ENCODE data around the gene CYTH2.

GRCh38 chr19:48477067-48477685 lies 8.0 kb downstream of the CYTH2 start:
- TF ChIP-seq RAD21 (CRISPR knock-in tag; conservative IDR thresholded peaks at IDR 0.05 in 1 of 2, IDR thresholded peaks at IDR 0.05 in 1 of 2), result no peak
- no peak for TF ChIP-seq RBM34 (IDR thresholded peaks at IDR 0.05; ENCODE audit: borderline replicate concordance, insufficient read depth, low read length)
- TF ChIP-seq YY1 (IDR thresholded peaks at IDR 0.05; ENCODE audit: borderline replicate concordance in 1 of 3, control insufficient read depth in 1 of 3, extremely low read depth in 1 of 3, insufficient read depth in 3 of 3, insufficient read length in 1 of 3, insufficient replicate concordance in 2 of 3, low read depth in 1 of 3, low read length in 2 of 3), result no peak
- no peak for TF ChIP-seq RBM22 (IDR thresholded peaks at IDR 0.05; ENCODE audit: low read depth, low read length, poor library complexity, severe bottlenecking)
- TF ChIP-seq TARDBP (IDR thresholded peaks at IDR 0.05), result no peak
- TF ChIP-seq ZBTB26 (CRISPR knock-in tag; IDR thresholded peaks at IDR 0.05), result no peak

All from K562 (cell line).